HepG2 (cell line): ENCODE results near the gene KIF1C. TPM values are rescaled to one million over a fixed set of nuclear protein-coding genes. Genes with fewer than 3 reads are reported as not detected.
A peak's percentile ranks its signal among the peaks of the same experiment; 100 is the strongest.

Source experiments
- CENPX ChIP-seq: sonication (generic); formaldehyde crosslinking; IDR thresholded peaks from 2 replicates; pipeline ENCODE4 v1.9.0; 2021; ENCODE audit warnings: mild to moderate bottlenecking, missing genetic modification reagents, moderate library complexity
- FLYWCH1 ChIP-seq: sonication (generic); formaldehyde crosslinking; IDR thresholded peaks from 2 replicates; pipeline ENCODE4 v1.8.1; 2023; ENCODE audit warnings: mild to moderate bottlenecking, missing genetic modification reagents
- GTF3A ChIP-seq: sonication (generic); formaldehyde crosslinking; conservative IDR thresholded peaks from 2 replicates; pipeline ENCODE4 v1.4.0; 2020; ENCODE audit warnings: mild to moderate bottlenecking, missing genetic modification reagents
- KAT7 ChIP-seq: IDR thresholded peaks from 2 replicates; pipeline ENCODE4 v1.6.1; 2018; ENCODE audit warnings: borderline replicate concordance, missing compliant biosample characterization
- KDM5B ChIP-seq: sonication (generic); formaldehyde crosslinking; IDR thresholded peaks from 2 replicates; pipeline ENCODE4 v1.4.0; 2020; ENCODE audit warnings: missing genetic modification reagents, mild to moderate bottlenecking, borderline replicate concordance
- NR2F6 ChIP-seq, 2 experiments: IDR thresholded peaks; 2 replicates each; pipeline ENCODE4 v1.6.1; 2016; ENCODE audit warnings: antibody characterized with exemption in 1 of 2, mild to moderate bottlenecking in 1 of 2
- NR3C1 ChIP-seq: sonication (generic); formaldehyde crosslinking; IDR thresholded peaks from 2 replicates; pipeline ENCODE4 v1.4.0; 2020; ENCODE audit warnings: missing genetic modification reagents
- REXO4 ChIP-seq: sonication (generic); formaldehyde crosslinking; IDR thresholded peaks from 2 replicates; pipeline ENCODE4 v1.8.0; 2022; ENCODE audit warnings: missing genetic modification reagents, mild to moderate bottlenecking, borderline replicate concordance
- SIX4 ChIP-seq: sonication (generic); formaldehyde crosslinking; IDR thresholded peaks from 2 replicates; pipeline ENCODE4 v1.4.0; 2020; ENCODE audit warnings: missing genetic modification reagents
- U2AF1 ChIP-seq: fragments of 200-400 bp; formaldehyde crosslinking; optimal IDR thresholded peaks from 2 replicates; pipeline ENCODE3; 2017; ENCODE audit warnings: mild to moderate bottlenecking, low read depth, low read length
- ZBTB7B ChIP-seq: sonication (generic); formaldehyde crosslinking; IDR thresholded peaks from 2 replicates; pipeline ENCODE4 v1.4.0; 2020; ENCODE audit warnings: missing genetic modification reagents
- ZKSCAN8 ChIP-seq: IDR thresholded peaks from 2 replicates; pipeline ENCODE4 v1.6.1; 2016; ENCODE audit warnings: borderline replicate concordance, missing genetic modification reagents, missing compliant biosample characterization
- ZNF24 ChIP-seq: fragments of 450-650 bp; IDR thresholded peaks from 2 replicates; pipeline ENCODE4 v1.6.1; 2017; ENCODE audit warnings: antibody characterized with exemption, mild to moderate bottlenecking
- ZNF251 ChIP-seq: sonication (generic); formaldehyde crosslinking; IDR thresholded peaks from 2 replicates; pipeline ENCODE4 v1.9.0; 2021; ENCODE audit warnings: mild to moderate bottlenecking, missing genetic modification reagents
- ZNF644 ChIP-seq: IDR thresholded peaks from 2 replicates; pipeline ENCODE4 v1.6.1; 2016; ENCODE audit warnings: low read depth
- ZNF841 ChIP-seq: sonication (generic); formaldehyde crosslinking; IDR thresholded peaks from 2 replicates; pipeline ENCODE4 v1.8.1; 2023; ENCODE audit warnings: missing genetic modification reagents, borderline replicate concordance
- polyA plus RNA-seq, 8 experiments: library from polyadenylated mRNA; depleted of rRNA in 3 of 8; stranded (reverse) in 7 of 8; unstranded in 1 of 8; fragments of >200 nt; fragmentation: Illumina TruSeq in 4 of 8; extraction: Trizol in 4 of 8; gene quantifications; 2 replicates each; pipeline versions ENCODE4 v1.2.1 to v1.2.3, GENCODE V29; 2011 to 2016; ENCODE audit warnings: low read depth in 4 of 8, missing spikeins in 1 of 8, mixed read lengths in 1 of 8; ENCODE audit not compliant: insufficient read depth in 1 of 8
- total RNA-seq, 5 experiments: library from RNA; depleted of rRNA; stranded (reverse); fragments of >200 nt; fragmentation: Illumina TruSeq; extraction: Trizol; gene quantifications; 2 replicates each; pipeline ENCODE4 v1.2.3, GENCODE V29; 2016; ENCODE audit warnings: low read depth in 1 of 5
- TF ChIP-seq, protein P1 (sequence below), 2 experiments: sonication (generic) in 1 of 2; formaldehyde crosslinking in 1 of 2; IDR thresholded peaks; 2 replicates each; pipeline versions ENCODE4 v1.4.0 to v1.6.1; 2016 to 2020; ENCODE audit warnings: borderline replicate concordance in 1 of 2, low read depth in 1 of 2, mild to moderate bottlenecking in 1 of 2, missing genetic modification reagents in 1 of 2
- TF ChIP-seq, protein P2 (sequence below): sonication (generic); formaldehyde crosslinking; IDR thresholded peaks from 2 replicates; pipeline ENCODE4 v1.4.0; 2020; ENCODE audit warnings: missing genetic modification reagents
- TF ChIP-seq, protein P3 (sequence below): sonication (generic); formaldehyde crosslinking; IDR thresholded peaks from 2 replicates; pipeline ENCODE4 v1.5.0; 2020; ENCODE audit warnings: missing genetic modification reagents, mild to moderate bottlenecking, borderline replicate concordance
- TF ChIP-seq, protein P4 (sequence below): sonication (generic); formaldehyde crosslinking; IDR thresholded peaks from 2 replicates; pipeline ENCODE4 v1.5.0; 2020; ENCODE audit warnings: mild to moderate bottlenecking, missing genetic modification reagents, borderline replicate concordance

The KIF1C gene
- total and polyA plus RNA-seq, 2 of the 13 experiments (the other 11 are each of a cell fraction or from before 2014, with no cell fraction given), result 70.0 to 104 TPM

DNA sequence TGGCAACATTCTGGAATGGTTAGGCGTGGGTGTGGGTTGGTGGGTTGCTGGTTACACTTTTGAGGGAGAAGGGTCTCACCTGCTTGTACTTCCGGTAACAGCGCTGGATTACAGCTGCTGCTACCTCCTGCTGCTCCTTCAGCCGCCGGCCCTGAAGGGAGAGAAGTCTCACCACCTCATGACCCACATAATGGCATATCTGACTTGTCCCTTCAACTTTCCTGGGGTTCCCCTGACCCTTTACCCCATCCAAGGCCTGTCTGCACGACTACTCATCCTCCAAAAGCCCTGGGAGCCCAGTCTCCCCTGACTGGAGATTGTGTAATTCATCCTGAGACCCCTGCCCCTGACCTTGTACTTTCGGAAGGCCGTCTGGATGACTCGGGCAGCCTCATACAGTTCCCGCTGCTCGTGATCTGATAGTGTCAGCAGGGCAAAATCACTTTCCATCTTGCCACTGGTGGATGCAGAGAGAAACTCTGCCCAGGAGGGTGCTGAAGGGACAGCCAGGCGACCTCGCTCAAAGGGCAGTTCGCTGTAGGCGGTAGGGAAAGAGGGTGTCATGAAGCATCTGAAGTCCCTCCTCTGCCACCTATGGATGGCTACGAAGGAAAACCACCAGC lies 28.1 kb upstream of the KIF1C start (continued):
- TF ChIP-seq, protein P1, sequence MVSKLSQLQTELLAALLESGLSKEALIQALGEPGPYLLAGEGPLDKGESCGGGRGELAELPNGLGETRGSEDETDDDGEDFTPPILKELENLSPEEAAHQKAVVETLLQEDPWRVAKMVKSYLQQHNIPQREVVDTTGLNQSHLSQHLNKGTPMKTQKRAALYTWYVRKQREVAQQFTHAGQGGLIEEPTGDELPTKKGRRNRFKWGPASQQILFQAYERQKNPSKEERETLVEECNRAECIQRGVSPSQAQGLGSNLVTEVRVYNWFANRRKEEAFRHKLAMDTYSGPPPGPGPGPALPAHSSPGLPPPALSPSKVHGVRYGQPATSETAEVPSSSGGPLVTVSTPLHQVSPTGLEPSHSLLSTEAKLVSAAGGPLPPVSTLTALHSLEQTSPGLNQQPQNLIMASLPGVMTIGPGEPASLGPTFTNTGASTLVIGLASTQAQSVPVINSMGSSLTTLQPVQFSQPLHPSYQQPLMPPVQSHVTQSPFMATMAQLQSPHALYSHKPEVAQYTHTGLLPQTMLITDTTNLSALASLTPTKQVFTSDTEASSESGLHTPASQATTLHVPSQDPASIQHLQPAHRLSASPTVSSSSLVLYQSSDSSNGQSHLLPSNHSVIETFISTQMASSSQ (IDR thresholded peaks at IDR 0.05; ENCODE audit: low read depth), result no peak
- TF ChIP-seq, protein P1 (CRISPR knock-in tag; IDR thresholded peaks at IDR 0.05; ENCODE audit: borderline replicate concordance), result no peak
- TF ChIP-seq KAT7 (no peak; the same call in 1 of the 2 replicates), KDM5B (CRISPR knock-in tag) (no peak), ZKSCAN8 (CRISPR knock-in tag) (no peak), ZNF644 (CRISPR knock-in tag) (no peak), ZBTB7B (CRISPR knock-in tag) (no peak), ZNF24 (no peak), GTF3A (CRISPR knock-in tag) (no peak), ZNF841 (no peak), FLYWCH1 (no peak), SIX4 (no peak), U2AF1 (no peak), NR3C1 (CRISPR knock-in tag) (no peak), CENPX (CRISPR knock-in tag) (no peak), NR2F6 (IDR thresholded peaks at IDR 0.05) (no peak), NR2F6 (CRISPR knock-in tag; IDR thresholded peaks at IDR 0.05) (peak; percentile 30; the same call in 1 of the 2 replicates), ZNF251 (no peak), REXO4 (no peak)
- TF ChIP-seq, protein P2, sequence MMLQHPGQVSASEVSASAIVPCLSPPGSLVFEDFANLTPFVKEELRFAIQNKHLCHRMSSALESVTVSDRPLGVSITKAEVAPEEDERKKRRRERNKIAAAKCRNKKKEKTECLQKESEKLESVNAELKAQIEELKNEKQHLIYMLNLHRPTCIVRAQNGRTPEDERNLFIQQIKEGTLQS (CRISPR knock-in tag), result no peak
- TF ChIP-seq, protein P3, sequence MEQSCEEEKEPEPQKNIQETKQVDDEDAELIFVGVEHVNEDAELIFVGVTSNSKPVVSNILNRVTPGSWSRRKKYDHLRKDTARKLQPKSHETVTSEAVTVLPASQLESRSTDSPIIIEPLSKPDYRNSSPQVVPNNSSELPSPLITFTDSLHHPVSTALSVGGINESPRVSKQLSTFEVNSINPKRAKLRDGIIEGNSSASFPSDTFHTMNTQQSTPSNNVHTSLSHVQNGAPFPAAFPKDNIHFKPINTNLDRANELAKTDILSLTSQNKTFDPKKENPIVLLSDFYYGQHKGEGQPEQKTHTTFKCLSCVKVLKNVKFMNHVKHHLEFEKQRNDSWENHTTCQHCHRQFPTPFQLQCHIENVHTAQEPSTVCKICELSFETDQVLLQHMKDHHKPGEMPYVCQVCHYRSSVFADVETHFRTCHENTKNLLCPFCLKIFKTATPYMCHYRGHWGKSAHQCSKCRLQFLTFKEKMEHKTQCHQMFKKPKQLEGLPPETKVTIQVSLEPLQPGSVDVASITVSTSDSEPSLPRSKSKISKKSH (CRISPR knock-in tag), result no peak
- TF ChIP-seq, protein P4, sequence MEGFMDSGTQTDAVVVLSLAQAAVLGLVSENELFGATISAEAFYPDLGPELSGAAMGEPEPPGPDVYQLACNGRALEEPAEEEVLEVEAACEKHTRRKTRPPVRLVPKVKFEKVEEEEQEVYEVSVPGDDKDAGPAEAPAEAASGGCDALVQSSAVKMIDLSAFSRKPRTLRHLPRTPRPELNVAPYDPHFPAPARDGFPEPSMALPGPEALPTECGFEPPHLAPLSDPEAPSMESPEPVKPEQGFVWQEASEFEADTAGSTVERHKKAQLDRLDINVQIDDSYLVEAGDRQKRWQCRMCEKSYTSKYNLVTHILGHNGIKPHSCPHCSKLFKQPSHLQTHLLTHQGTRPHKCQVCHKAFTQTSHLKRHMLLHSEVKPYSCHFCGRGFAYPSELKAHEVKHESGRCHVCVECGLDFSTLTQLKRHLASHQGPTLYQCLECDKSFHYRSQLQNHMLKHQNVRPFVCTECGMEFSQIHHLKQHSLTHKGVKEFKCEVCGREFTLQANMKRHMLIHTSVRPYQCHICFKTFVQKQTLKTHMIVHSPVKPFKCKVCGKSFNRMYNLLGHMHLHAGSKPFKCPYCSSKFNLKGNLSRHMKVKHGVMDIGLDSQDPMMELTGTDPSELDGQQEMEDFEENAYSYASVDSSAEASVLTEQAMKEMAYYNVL (CRISPR knock-in tag), result no peak
